HCT116 (cell line): Measurements from ENCODE around the gene POLA1. TPM values are rescaled to one million over a fixed set of nuclear protein-coding genes. Genes with fewer than 3 reads are reported as not detected.

ENCODE experiments used
- ATAC-seq: fragments of 200-7000 bp; cut with Tn5 transposase; 2 replicates; pipeline ENCODE4 v1.9.1; 2020; ENCODE audit warnings: mild to moderate bottlenecking, moderate library complexity
- BruUV-seq: library from RNA; stranded (reverse); fragments of 400-500 nt; replicated peaks from 2 replicates; lab custom pipeline; 2021; lab: Mats Ljungman, UMichigan
- CTCF ChIA-PET: fragments of 300-600 bp; sonication (Branson Sonifier 250); formaldehyde crosslinking; loops from one replicate; lab custom pipeline; 2021; ENCODE audit warnings: antibody characterized with exemption; lab: Charles Lee
- POLR2A ChIA-PET: fragments of 300-600, 350-600 bp; sonication (Branson Sonifier 250); formaldehyde crosslinking; loops from one replicate; lab custom pipeline; 2021; ENCODE audit warnings: antibody characterized with exemption; lab: Charles Lee
- RAD21 ChIA-PET, 2 experiments: fragments of 300-600 bp; sonication (Branson Sonifier 250); formaldehyde crosslinking; loops; one replicate each; lab custom pipeline; 2023; ENCODE audit warnings: low total read pairs in 2 of 2; ENCODE audit not compliant: uncharacterized antibody in 2 of 2, unreplicated experiment in 2 of 2, low non-redundant PET in 1 of 2; lab: Charles Lee
- DNase-seq: peaks from one replicate; pipeline ENCODE4 v3.0.0-alpha.2; 2010; ENCODE audit warnings: low read depth, low spot score
- H2AFZ ChIP-seq: fragments of 200-600 bp; shearing (Covaris generic), sonication (generic); 2 replicates; pipeline ENCODE4 v1.6.1; 2017; ENCODE audit warnings: low read depth, mixed run types, mixed read lengths, antibody characterized with exemption, low read length; ENCODE audit not compliant: poor library complexity, severe bottlenecking
- H3K27ac ChIP-seq: 2 replicates; pipeline ENCODE4 v1.5.1; 2012; ENCODE audit warnings: low read depth, low read length
- H3K27me3 ChIP-seq: fragments of 200-600 bp; sonication (generic); 2 replicates; pipeline ENCODE4 v1.6.1; 2016; ENCODE audit warnings: mixed run types, low read length, mixed read lengths; ENCODE audit not compliant: insufficient read depth
- H3K36me3 ChIP-seq, 2 experiments: fragments of 200-500 bp in 1 of 2; fragments of 200-600 bp in 1 of 2; sonication (Bioruptor generic) in 1 of 2; sonication (generic) in 1 of 2; 2 replicates each; pipeline versions ENCODE4 v1.5.1 to v1.6.1; 2014 to 2016; ENCODE audit warnings: low read length in 2 of 2, inconsistent platforms in 1 of 2, mixed read lengths in 1 of 2, mixed run types in 1 of 2; ENCODE audit not compliant: insufficient read depth in 2 of 2, control insufficient read depth in 1 of 2
- H3K4me1 ChIP-seq, 2 experiments: fragments of 200-600 bp in 1 of 2; sonication (generic) in 1 of 2; 2 replicates each; pipeline versions ENCODE4 v1.5.1 to v1.6.1; 2012 to 2017; ENCODE audit warnings: low read length in 2 of 2, inconsistent platforms in 1 of 2, mild to moderate bottlenecking in 1 of 2, mixed read lengths in 1 of 2, mixed run types in 1 of 2, moderate library complexity in 1 of 2; ENCODE audit not compliant: insufficient read depth in 2 of 2, control insufficient read depth in 1 of 2
- H3K4me2 ChIP-seq: fragments of 200-600 bp; sonication (generic); 2 replicates; pipeline ENCODE4 v1.6.1; 2017; ENCODE audit warnings: mixed run types, low read length, mixed read lengths
- H3K4me3 ChIP-seq, 2 experiments: fragments of 200-600 bp in 1 of 2; sonication (generic) in 1 of 2; replicated peaks in 1 of 2; 2 replicates each; pipeline ENCODE4 v1.5.1; 2011 to 2016; ENCODE audit warnings: low read length in 2 of 2, control low read depth in 1 of 2, low read depth in 1 of 2, mild to moderate bottlenecking in 1 of 2, mixed read lengths in 1 of 2, mixed run types in 1 of 2
- H3K79me2 ChIP-seq: fragments of 200-600 bp; sonication (generic); 2 replicates; pipeline ENCODE4 v1.6.1; 2017; ENCODE audit warnings: mild to moderate bottlenecking, mixed run types, low read length, moderate library complexity, mixed read lengths; ENCODE audit not compliant: insufficient read depth
- H3K9ac ChIP-seq: fragments of 200-600 bp; sonication (generic); 2 replicates; pipeline ENCODE4 v1.6.1; 2016; ENCODE audit warnings: low read length, mixed read lengths
- H3K9me2 ChIP-seq: fragments of 200-600 bp; sonication (generic), shearing (Covaris generic); 2 replicates; pipeline ENCODE4 v1.6.1; 2017; ENCODE audit warnings: mixed run types, mild to moderate bottlenecking, moderate library complexity; ENCODE audit not compliant: insufficient read depth
- H3K9me3 ChIP-seq, 2 experiments: fragments of 200-500 bp in 1 of 2; fragments of 200-600 bp in 1 of 2; sonication (Bioruptor generic) in 1 of 2; sonication (generic) in 1 of 2; 2 replicates each; pipeline ENCODE4 v1.6.1; 2014 to 2017; ENCODE audit warnings: low read length in 2 of 2, mixed read lengths in 2 of 2, inconsistent platforms in 1 of 2, low read depth in 1 of 2, mild to moderate bottlenecking in 1 of 2, mixed run types in 1 of 2, moderate library complexity in 1 of 2; ENCODE audit not compliant: control insufficient read depth in 1 of 2, insufficient read depth in 1 of 2
- H4K20me1 ChIP-seq: fragments of 200-600 bp; sonication (generic), shearing (Covaris generic); 2 replicates; pipeline ENCODE4 v1.6.1; 2017; ENCODE audit warnings: mixed run types, mild to moderate bottlenecking, moderate library complexity; ENCODE audit not compliant: insufficient read depth
- ATF3 ChIP-seq: IDR thresholded peaks from 2 replicates; pipeline ENCODE4 v1.6.1; 2012
- CBX3 ChIP-seq: IDR thresholded peaks from 2 replicates; pipeline ENCODE4 v1.6.1; 2012; ENCODE audit warnings: low read depth
- CEBPB ChIP-seq: IDR thresholded peaks from 2 replicates; pipeline ENCODE4 v1.6.1; 2012; ENCODE audit warnings: low read depth
- EGR1 ChIP-seq: IDR thresholded peaks from 2 replicates; pipeline ENCODE4 v1.6.1; 2012; ENCODE audit warnings: low read depth
- FOSL1 ChIP-seq: IDR thresholded peaks from 2 replicates; pipeline ENCODE4 v1.6.1; 2012; ENCODE audit warnings: low read depth
- JUND ChIP-seq: IDR thresholded peaks from 2 replicates; pipeline ENCODE4 v1.6.1; 2012
- POLR2A ChIP-seq: IDR thresholded peaks from 2 replicates; pipeline ENCODE4 v1.7.0; 2011; ENCODE audit warnings: borderline replicate concordance; ENCODE audit not compliant: insufficient read depth, insufficient read length; ENCODE audit errors: extremely low read depth
- RAD21 ChIP-seq: IDR thresholded peaks from 2 replicates; pipeline ENCODE4 v1.6.1; 2012; ENCODE audit warnings: low read depth, mild to moderate bottlenecking
- SIN3A ChIP-seq: IDR thresholded peaks from 2 replicates; pipeline ENCODE4 v1.6.1; 2012; ENCODE audit warnings: low read depth
- SRF ChIP-seq: IDR thresholded peaks from 2 replicates; pipeline ENCODE4 v1.6.1; 2012; ENCODE audit warnings: low read depth
- TCF7L2 ChIP-seq: IDR thresholded peaks from 2 replicates; pipeline ENCODE4 v1.7.0; 2011; ENCODE audit warnings: borderline replicate concordance, inconsistent platforms; ENCODE audit not compliant: insufficient read depth, insufficient read length; ENCODE audit errors: extremely low read depth
- ZFX ChIP-seq: fragments of 450-650 bp; IDR thresholded peaks from 2 replicates; pipeline ENCODE4 v1.6.1; 2017
- ZNF274 ChIP-seq: fragments of 200-500 bp; sonication (Bioruptor generic); IDR thresholded peaks from 2 replicates; pipeline ENCODE4 v1.6.1; 2014; ENCODE audit warnings: mild to moderate bottlenecking, low read depth, low read length, inconsistent platforms
- intact Hi-C: fragments of 100-400 bp; cut with micrococcal nuclease; formaldehyde crosslinking; loops from 2 replicates; pipeline ENCODE4 v1.10.0; 2022
- total RNA-seq: library from RNA; stranded (reverse); gene quantifications from one replicate; pipeline ENCODE4 v1.2.1, GENCODE V29; 2021; ENCODE audit not compliant: unreplicated experiment
- TF ChIP-seq, protein P1 (sequence below): IDR thresholded peaks from 2 replicates; pipeline ENCODE4 v1.6.1; 2012; ENCODE audit warnings: low read depth

Gene POLA1
- total RNA-seq, 1 experiment from 2014 or later = 27.0 TPM

DNA sequence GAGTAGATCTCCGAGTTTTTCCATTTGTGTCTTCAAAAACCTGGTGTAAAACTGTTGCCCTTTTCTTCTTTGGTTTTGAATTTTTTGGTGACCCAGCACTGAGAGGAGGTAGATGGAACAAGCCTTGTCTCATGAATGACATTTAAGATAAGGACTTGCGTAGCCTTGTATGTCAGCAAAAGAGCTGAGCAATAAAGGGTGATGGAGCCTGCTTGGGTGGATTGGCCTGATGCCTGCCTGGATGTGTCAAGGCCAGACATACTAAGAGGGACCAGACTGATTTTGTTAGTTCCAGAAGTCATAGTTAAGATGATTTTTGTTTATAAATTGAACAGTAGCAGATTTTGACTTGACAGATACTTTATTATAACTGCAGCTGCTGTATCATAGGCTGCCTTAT, 134.9 kb downstream of the POLA1 start:
- ChIA-PET POLR2A (no interaction called here), RAD21 (no interaction called here), CTCF (interaction anchor here (2.4 kb wide), 1 partner anchor 10 kb away, joined by 7 read pairs; no protein-coding TSS in a partner anchor)
- H3K9ac ChIP-seq = no peak overlapping the region
- ATAC-seq (no peak), DNase-seq (no peak)
- H3K4me1 ChIP-seq = no peaks in the 10 kb centered on the region
- intact Hi-C loops = no loop called here
- no peaks in the 10 kb centered on the region for H3K9me2 ChIP-seq
- no peak overlapping the region for H2AFZ ChIP-seq
- no peak overlapping the region for H3K4me2 ChIP-seq
- H3K36me3 ChIP-seq = no peaks in the 10 kb centered on the region
- TF ChIP-seq RAD21 (no peak), JUND (no peak), POLR2A (no peak), SIN3A (no peak), FOSL1 (no peak)
- TF ChIP-seq, protein P1, sequence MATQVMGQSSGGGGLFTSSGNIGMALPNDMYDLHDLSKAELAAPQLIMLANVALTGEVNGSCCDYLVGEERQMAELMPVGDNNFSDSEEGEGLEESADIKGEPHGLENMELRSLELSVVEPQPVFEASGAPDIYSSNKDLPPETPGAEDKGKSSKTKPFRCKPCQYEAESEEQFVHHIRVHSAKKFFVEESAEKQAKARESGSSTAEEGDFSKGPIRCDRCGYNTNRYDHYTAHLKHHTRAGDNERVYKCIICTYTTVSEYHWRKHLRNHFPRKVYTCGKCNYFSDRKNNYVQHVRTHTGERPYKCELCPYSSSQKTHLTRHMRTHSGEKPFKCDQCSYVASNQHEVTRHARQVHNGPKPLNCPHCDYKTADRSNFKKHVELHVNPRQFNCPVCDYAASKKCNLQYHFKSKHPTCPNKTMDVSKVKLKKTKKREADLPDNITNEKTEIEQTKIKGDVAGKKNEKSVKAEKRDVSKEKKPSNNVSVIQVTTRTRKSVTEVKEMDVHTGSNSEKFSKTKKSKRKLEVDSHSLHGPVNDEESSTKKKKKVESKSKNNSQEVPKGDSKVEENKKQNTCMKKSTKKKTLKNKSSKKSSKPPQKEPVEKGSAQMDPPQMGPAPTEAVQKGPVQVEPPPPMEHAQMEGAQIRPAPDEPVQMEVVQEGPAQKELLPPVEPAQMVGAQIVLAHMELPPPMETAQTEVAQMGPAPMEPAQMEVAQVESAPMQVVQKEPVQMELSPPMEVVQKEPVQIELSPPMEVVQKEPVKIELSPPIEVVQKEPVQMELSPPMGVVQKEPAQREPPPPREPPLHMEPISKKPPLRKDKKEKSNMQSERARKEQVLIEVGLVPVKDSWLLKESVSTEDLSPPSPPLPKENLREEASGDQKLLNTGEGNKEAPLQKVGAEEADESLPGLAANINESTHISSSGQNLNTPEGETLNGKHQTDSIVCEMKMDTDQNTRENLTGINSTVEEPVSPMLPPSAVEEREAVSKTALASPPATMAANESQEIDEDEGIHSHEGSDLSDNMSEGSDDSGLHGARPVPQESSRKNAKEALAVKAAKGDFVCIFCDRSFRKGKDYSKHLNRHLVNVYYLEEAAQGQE = no peak
- no peaks in the 10 kb centered on the region for H4K20me1 ChIP-seq
- no peaks in the 10 kb centered on the region for H3K79me2 ChIP-seq
- no TSS peak for BruUV-seq
- no peaks in the 10 kb centered on the region for H3K9me3 ChIP-seq
- H3K27ac ChIP-seq = no peak overlapping the region
- no peak overlapping the region for H3K4me3 ChIP-seq
- H3K27me3 ChIP-seq = no peaks in the 10 kb centered on the region

DNA sequence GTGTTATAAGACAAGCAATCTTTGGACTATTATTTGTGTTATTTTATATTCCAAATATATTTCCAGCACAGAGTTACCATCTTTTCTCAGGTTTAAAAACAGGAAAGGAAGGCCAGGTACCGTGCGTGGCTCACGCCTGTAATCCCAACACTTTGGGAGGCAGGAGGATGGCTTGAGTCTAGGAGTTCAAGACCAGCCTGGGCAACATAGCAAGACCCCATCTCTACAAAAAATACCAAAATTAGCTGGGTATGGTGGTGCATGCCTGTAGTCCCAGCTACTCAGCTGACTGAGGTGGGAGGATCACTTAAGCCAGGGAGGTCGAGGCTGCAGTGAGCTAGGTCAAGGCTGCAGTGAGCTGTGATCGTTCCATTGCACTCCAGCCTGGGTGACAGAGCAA, 140.0 kb downstream of the POLA1 start:
- no peak for ATAC-seq
- Histone ChIP-seq H3K9ac (no peak overlapping the region), H3K4me1 (no peaks in the 10 kb centered on the region), H3K36me3 (no peaks in the 10 kb centered on the region), H3K4me2 (no peak overlapping the region), H3K27ac (no peak overlapping the region), H2AFZ (no peak overlapping the region), H3K27me3 (no peaks in the 10 kb centered on the region), H3K4me3 (no peak overlapping the region), H3K9me2 (no peaks in the 10 kb centered on the region), H4K20me1 (no peaks in the 10 kb centered on the region), H3K9me3 (no peaks in the 10 kb centered on the region), H3K79me2 (no peaks in the 10 kb centered on the region)
- ChIA-PET RAD21 (no interaction called here), POLR2A (no interaction called here), CTCF (no interaction called here)
- DNase-seq = no peak
- BruUV-seq = no TSS peak
- intact Hi-C loops = no loop called here
- TF ChIP-seq CEBPB (no peak), ATF3 (no peak), POLR2A (no peak), CBX3 (no peak), EGR1 (no peak), JUND (no peak), ZNF274 (no peak), TCF7L2 (no peak), ZFX (no peak), SRF (no peak)
- TF ChIP-seq, protein P1 = no peak
